GM19193 (cell line): Measurements from ENCODE around the gene ZNF445.

Experiments used
- POLR2A ChIP-seq: IDR thresholded peaks from 4 replicates; pipeline ENCODE4 v1.6.1; 2011; ENCODE audit not compliant: insufficient read depth, insufficient read length; ENCODE audit errors: extremely low read depth

The ZNF445 gene

DNA sequence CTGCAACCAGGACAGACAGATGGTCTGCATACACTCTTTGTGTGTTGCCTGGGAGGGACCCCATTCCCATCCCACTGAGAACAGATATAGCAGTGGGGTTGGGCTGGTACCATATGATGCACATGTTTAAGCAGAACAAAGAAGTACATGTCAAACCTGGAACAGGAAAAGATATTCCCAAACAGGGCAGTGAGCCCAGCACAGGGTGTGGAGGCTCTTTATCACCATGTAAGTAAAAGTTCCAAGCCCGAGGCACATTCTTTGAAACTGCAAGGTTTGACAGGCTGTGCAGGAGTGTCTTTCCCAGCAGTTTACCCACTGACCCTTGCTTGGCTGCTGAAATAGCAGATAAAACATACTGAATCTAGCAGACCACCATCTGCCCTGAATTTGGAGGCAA is 5.3 kb upstream of the ZNF445 start:
- TF ChIP-seq POLR2A: no peak

DNA sequence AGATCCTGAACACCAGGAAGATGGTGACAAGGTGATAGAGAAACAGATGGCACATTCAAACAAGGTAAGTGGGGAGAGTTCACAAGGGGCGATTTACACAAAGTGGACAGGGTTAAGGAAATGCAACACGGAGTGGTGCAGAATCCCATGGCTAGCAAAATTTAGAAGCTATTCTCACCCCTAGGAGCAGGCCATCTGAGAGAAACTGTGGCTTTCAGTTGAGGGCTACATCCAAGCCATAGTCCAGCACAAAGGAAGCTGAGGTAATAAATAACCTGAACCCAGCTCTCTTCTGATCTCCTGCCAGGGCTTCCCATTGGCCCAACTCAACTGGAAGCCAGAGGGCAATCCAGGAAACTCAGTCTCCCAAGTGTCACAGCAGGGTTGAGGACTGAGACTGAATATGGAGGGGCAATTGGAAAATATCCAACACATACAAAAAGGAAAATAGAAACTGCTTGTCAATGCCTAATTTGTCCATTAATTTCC is 1.2 kb upstream of the ZNF445 start:
- no peak for TF ChIP-seq POLR2A

DNA sequence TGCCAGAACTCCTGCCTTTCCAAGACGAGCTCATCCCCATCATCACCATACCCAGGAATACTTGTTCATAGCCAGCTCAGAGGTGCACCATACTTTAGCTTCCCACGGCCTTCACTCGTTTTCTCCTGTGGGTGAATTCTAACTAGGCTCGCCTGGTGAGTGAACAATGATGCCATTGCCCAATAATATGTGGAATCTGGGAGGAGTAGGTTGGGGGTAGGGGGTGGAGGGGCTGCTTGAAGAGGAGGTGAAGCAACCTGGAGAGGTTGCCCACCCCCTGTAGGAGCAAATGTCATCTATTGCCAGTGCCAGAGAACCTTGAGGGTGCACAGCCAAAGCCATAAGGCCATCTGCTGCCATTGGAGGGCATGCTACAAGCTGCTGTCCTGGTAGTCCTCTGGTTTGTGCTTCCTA is 592 bp upstream of the ZNF445 start:
- no peak for TF ChIP-seq POLR2A

DNA sequence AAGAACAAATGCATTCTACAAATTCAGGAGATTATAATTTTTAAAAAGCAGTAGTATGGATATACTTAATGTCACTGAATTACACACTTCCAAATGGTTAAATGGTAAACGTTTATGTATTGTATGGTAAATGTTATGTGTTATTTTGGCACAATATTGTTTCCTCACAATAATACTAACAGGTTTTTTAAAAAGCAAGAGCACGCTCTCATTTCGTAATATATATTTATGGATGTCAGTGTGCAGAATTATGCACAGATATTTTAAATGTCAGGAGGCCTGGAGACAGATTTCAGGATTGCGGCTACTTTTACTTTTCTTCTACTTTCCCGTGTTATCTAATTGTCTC is 533 bp downstream of the ZNF445 start:
- TF ChIP-seq POLR2A: no peak

DNA sequence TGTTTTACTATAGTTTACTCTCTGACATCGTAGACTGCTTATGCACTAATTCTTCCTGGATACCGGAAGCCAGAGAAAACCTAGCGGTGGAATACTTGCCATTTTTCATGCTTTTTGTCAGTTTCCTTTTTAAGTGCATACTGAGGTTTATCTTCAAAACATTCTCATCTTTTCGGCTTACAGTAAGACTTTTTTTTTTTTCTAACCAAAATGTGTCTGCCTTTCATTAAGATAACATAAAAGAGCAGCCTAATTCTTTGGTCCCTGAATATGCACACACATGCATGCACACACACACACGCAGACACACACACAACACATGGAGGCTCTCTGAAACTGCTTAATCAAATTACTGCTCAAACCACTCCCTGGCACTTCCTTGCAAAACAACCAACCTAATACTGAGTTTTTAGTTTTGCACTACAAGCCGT is 1.3 kb downstream of the ZNF445 start:
- TF ChIP-seq POLR2A: no peak

DNA sequence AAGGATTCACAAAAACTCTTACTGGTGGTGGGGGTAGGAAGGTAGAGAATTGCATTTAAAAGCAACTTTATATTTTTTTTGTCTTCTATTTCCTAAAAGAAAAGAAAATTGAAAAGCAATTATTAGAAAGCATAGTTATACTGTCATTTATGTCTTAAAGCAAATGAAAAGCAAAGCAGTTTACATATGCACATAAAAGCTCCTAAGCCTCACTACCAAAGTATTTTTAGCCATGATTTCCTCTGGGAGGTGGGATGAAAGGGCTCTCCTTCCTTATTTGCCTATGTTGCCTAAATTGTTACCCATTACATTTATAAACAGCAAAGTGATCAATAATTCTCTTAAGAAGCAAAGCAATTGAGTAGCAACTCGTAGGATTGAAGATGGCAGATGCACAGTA is 7.0 kb downstream of the ZNF445 start:
- no peak for TF ChIP-seq POLR2A

DNA sequence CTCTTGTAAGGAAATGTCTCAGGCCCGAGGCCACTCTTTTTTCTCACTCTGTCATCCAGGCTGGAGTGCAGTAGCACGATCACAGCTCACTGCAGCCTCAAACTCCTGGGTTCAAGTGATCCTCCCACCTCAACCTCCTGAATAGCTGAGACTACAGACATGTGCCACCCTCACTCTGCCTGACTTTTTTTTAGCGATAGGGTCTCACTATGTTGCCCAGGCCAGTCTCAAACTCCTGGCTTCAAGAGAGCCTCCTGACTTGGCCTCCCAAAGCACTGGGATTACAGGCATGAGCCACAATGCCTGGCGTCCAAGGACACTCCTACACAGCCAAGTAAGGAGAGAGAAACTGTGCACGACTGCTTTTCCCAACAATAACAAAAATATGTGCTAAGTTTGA is 7.6 kb downstream of the ZNF445 start:
- TF ChIP-seq POLR2A: no peak

DNA sequence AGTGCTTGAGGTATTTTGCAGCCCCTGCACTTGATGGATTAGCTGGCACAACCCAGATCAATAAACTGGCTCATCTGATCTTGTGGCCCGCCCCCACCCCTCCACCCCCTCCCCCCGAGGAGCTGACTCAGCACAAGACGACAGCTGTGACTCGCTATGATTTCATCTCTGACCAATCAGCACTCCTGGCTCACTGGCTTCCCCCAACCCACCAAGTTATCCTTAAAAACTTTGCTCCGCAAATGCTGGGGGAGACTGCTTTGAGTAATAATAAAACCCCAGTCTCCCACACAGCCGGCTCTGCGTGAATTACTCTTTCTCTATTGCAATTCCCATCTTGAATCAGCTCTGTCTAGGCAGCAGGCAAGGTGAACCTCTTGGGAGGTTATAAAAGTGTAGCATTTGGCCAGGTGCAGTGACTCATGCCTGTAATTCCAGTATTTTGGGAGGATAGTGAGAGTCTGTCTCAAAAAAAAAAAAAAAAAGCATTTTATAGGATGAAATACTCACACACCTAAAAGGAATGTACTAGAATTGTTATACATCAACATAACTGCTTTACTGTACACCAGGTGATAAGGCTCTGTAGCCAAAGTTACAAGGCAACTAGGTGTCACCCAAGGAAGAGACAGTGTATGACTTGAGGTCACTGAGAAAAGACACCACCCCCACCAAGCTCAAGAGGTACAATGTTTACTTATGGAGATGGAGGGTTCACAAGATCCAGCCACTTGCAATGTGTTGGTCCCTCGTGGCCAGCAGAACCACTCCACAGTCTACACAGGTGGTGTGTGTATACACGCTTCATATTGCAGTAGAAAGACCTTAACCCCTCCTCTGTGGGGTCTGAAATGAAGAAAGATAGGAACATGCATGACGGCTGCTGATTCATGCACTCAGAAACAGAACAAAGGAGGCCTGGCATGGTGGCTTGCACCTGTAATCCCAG is 8.6 kb downstream of the ZNF445 start:
- TF ChIP-seq POLR2A: no peak

DNA sequence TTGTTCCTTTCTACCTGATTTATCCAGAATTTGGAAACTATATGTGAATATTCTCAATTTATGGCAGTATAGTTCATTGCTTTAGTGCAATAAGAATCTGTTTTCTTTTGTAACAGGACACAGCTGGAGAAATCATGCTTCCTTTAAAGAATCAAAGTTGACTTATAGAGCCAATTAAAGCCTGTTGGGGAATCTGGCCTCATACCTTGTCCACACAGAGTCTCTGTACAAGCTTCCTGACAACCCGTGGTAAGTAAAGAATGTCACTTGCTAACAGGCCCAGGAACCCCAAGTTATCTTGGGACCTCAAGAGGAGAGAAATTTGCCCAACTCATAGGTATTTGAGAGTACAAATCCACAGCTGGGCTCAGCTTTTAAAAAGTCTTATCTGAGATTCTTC is 10.2 kb downstream of the ZNF445 start:
- TF ChIP-seq POLR2A: no peak

DNA sequence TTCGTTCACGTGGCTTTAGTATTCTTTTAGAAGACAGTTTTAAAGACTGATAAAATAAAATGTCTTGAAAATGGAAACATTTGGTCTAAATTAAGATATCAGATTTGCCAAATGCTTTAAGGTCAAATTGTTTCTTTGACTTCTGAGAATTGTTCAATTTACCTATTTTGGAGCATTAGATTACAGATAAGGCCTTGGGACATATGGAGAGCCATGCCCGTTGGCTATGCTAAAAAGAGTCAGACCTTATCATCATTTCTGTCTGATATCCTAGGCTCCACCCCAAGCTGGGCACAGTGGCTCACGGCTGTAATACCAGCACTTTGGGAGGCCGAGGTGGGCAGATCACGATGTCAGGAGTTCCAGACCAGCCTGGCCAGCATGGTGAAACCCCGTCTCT is 13.0 kb downstream of the ZNF445 start:
- TF ChIP-seq POLR2A: no peak

DNA sequence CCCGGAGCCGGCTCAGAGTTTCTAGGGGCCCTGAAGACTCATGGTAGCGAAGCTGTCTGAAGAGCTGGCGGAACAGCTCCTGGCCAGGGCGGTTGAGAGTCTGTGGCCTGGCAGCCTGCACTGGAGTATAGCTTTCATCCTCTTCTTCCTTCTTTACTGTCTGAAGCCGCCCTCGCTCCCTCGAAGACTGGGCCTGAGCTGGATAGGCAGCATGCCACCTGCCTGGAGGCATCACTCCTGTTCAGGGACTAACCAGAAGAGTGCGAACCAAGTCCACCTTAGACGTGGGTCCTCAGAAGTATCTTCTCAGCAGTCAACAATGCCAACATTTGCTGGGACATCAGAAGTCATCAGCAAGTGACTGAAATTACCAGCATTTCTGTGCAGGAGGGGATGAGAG is 22.2 kb downstream of the ZNF445 start:
- no peak for TF ChIP-seq POLR2A

DNA sequence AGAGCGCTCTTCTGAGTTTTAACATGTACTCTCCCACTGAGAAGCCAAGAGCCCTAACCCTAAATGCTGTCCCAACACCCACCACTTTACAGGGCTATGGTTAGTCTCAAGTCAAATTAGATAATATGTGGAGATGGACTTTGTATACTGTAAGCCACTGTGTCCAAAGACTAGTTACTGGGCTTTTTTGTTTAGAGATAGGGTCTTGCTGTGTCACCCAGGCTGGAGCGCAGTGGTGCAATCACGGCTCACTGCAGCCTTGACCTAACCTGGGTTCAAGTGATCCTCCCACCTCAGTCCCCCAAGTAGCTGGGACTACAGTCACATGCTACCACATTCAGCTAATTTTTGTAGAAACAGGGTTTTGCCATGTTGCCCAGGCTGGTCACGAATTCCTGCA is 23.2 kb downstream of the ZNF445 start:
- TF ChIP-seq POLR2A: no peak

DNA sequence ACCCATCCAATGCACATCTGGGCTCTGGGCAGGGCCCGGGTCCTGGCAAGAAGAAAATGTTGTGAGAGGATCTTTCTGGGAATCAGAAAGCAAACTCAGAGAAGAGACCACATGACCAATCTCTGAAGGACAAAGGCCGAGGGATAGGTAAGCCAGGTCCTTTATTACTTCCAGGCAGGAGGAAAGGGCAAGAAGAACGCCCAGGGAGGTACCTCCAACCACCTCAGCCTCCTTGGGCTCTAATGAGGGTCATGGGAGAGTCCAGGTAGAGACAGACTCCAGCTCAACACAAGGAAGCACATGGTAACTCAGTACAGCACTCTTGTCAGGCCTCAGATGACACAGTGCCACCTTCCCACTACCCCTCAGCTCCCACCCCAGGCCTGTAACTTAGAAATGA is 26.0 kb downstream of the ZNF445 start:
- no peak for TF ChIP-seq POLR2A

DNA sequence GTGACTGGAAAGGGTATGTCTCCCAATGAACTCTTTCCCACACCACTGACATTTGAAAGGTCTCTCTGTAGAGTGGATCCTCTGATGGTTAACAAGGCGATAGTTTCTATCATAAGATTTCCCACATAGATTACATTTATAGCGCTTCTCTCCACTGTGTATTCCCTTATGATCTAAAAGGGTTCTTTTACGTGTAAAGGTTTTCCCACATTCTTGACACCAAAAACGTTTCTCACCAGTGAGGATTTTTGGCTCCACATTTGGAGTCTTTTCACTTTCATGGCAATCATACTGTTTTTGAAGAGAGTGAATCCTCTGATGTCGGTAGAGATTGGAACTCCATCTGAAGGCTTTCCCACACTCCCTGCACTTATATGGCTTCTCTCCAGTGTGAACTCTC is 30.5 kb downstream of the ZNF445 start:
- TF ChIP-seq POLR2A: no peak

DNA sequence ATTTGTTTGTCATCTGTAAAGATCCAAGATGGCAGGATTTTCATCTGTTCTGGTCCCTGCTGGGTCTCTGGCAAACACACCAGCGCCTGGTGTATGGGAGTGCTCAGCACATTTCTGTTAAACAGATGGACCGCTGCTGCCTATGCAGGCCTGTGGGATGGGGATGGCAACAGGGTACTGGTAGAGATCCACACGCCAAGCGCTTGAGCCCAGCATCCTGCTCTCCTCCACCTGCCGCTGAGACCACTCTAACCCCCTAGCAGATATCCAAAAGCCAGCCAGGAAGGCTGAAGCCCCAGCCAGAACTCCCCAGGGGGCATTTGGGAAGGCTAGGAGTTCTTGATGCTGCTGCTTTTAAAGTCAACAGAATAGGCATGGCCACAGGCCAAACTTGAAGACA is 31.7 kb downstream of the ZNF445 start:
- no peak for TF ChIP-seq POLR2A

DNA sequence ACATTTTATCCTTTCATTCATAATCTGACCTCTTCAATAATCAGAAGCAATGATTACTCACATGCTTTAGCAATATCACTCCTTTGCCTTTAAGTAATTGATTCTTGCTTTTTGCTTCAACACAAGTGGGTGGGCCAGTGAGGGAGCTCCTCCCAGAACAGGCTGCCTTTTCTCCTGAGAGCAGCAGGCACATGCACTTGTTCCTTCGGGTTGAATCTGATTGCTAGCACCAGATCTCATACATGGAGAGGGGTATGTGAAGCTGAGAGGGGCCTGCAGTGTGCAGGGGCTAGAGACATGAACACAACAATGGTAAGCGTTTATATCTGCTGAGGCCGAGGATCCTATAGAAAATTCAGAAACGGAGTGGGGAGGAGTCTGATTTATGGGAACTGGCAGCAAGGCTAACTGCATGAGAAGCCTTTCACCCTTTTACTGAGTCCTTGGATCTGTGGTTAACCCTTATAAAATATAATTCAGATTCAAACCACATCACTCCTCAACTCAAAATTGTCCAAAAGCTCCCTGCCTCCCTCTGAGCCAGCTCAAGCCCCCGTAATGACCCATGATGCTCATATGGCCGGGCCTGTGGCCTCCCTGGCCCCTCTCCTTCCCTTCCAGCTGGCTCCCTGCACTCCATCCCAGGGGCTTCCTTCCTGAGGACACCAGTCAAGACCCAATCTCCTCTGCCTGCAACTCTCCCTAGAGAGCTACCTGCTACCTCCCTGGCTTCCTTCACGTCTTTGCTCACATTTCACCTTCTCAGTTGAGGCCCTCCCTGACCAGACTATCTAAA is 32.4 kb downstream of the ZNF445 start:
- TF ChIP-seq POLR2A: no peak
